CD4-positive, alpha-beta memory T cell (primary cell): ENCODE data around the gene TMEM191B. TPM values are rescaled to one million over a fixed set of nuclear protein-coding genes. Genes with fewer than 3 reads are reported as not detected.
"Not testable (repeated sequence)": the region's sequence is repeated elsewhere in the genome, so short reads cannot be mapped to it uniquely, and the experiment has no call there.

Experiments
- CTCF ChIA-PET: fragments of 350-600 bp; sonication (Branson Sonifier 250); formaldehyde crosslinking; loops from one replicate; lab custom pipeline; 2021; ENCODE audit warnings: inconsistent platforms; ENCODE audit not compliant: partially characterized antibody; lab: Charles Lee
- POLR2A ChIA-PET: fragments of 350-600 bp; sonication (Branson Sonifier 250); formaldehyde crosslinking; loops from one replicate; lab custom pipeline; 2021; ENCODE audit not compliant: partially characterized antibody; lab: Charles Lee
- DNase-seq, 5 donors: peaks; one replicate each; pipeline versions ENCODE4 v3.0.0 to v3.0.0-alpha.2; 2020 to 2022; ENCODE audit warnings: mixed read lengths in 1 of 5
- H3K27ac ChIP-seq: one replicate; pipeline ENCODE4 v1.7.0; 2013; ENCODE audit warnings: low read depth, low read length
- H3K27me3 ChIP-seq: 2 replicates; pipeline ENCODE4 v1.7.0; 2013; ENCODE audit warnings: mild to moderate bottlenecking, low read length, moderate library complexity; ENCODE audit not compliant: insufficient read depth
- H3K36me3 ChIP-seq: 2 replicates; pipeline ENCODE4 v1.7.0; 2013; ENCODE audit warnings: mild to moderate bottlenecking, low read length, moderate library complexity; ENCODE audit not compliant: insufficient read depth
- H3K4me1 ChIP-seq: 2 replicates; pipeline ENCODE4 v1.7.0; 2013; ENCODE audit warnings: mild to moderate bottlenecking, low read length, moderate library complexity; ENCODE audit not compliant: insufficient read depth
- H3K4me3 ChIP-seq, 2 donors: one replicate each; pipeline ENCODE4 v1.7.0; 2013; ENCODE audit warnings: low read length in 2 of 2, mild to moderate bottlenecking in 1 of 2
- H3K9me3 ChIP-seq, 2 donors: one replicate each; pipeline ENCODE4 v1.7.0; 2013; ENCODE audit warnings: low read length in 2 of 2, control low read depth in 1 of 2; ENCODE audit not compliant: control insufficient read depth in 1 of 2
- H3K27ac Mint-ChIP-seq, 7 donors: one replicate each; pipeline ENCODE4 v1.8.0; 2020 to 2021; ENCODE audit warnings: mixed read lengths in 7 of 7, mild to moderate bottlenecking in 6 of 7, inconsistent platforms in 3 of 7, moderate library complexity in 3 of 7
- H3K27me3 Mint-ChIP-seq, 2 donors: one replicate each; pipeline ENCODE4 v1.8.0; 2020 to 2021; ENCODE audit warnings: mixed read lengths in 2 of 2
- H3K36me3 Mint-ChIP-seq, 2 donors: one replicate each; pipeline ENCODE4 v1.8.0; 2020 to 2021; ENCODE audit warnings: mixed read lengths in 2 of 2, inconsistent platforms in 1 of 2, mild to moderate bottlenecking in 1 of 2
- H3K4me1 Mint-ChIP-seq, 4 donors: one replicate each; pipeline ENCODE4 v1.8.0; 2020 to 2021; ENCODE audit warnings: mixed read lengths in 4 of 4, mild to moderate bottlenecking in 1 of 4
- H3K4me3 Mint-ChIP-seq, 8 donors: one replicate each; pipeline ENCODE4 v1.8.0; 2020 to 2021; ENCODE audit warnings: mixed read lengths in 8 of 8, mild to moderate bottlenecking in 7 of 8, moderate library complexity in 6 of 8, inconsistent platforms in 3 of 8
- H3K9me3 Mint-ChIP-seq, 8 donors: one replicate each; pipeline ENCODE4 v1.8.0; 2020 to 2021; ENCODE audit warnings: mixed read lengths in 8 of 8, mild to moderate bottlenecking in 5 of 8, inconsistent platforms in 3 of 8, moderate library complexity in 1 of 8
- intact Hi-C: fragments of 100-400 bp; cut with micrococcal nuclease; formaldehyde crosslinking; loops from one replicate; pipeline ENCODE4 v1.15.1; 2023
- polyA plus RNA-seq, 2 donors: library from polyadenylated mRNA; unstranded; fragments of 300-500 nt; fragmentation: Illumina TruSeq; gene quantifications; one replicate each; pipeline ENCODE4 v1.2.3, GENCODE V29; 2021
- total RNA-seq, 2 experiments: library from RNA; stranded (reverse); gene quantifications; one replicate each; pipeline ENCODE4 v1.2.3, GENCODE V29; 2021

TMEM191B gene
- 1 to 10 TPM; 3.4 to 3.8 TPM for total RNA-seq
- polyA plus RNA-seq = 1 to 10 TPM in 1 of 2 donors, under 1 TPM in 1; 0.48 to 2.4 TPM

DNA sequence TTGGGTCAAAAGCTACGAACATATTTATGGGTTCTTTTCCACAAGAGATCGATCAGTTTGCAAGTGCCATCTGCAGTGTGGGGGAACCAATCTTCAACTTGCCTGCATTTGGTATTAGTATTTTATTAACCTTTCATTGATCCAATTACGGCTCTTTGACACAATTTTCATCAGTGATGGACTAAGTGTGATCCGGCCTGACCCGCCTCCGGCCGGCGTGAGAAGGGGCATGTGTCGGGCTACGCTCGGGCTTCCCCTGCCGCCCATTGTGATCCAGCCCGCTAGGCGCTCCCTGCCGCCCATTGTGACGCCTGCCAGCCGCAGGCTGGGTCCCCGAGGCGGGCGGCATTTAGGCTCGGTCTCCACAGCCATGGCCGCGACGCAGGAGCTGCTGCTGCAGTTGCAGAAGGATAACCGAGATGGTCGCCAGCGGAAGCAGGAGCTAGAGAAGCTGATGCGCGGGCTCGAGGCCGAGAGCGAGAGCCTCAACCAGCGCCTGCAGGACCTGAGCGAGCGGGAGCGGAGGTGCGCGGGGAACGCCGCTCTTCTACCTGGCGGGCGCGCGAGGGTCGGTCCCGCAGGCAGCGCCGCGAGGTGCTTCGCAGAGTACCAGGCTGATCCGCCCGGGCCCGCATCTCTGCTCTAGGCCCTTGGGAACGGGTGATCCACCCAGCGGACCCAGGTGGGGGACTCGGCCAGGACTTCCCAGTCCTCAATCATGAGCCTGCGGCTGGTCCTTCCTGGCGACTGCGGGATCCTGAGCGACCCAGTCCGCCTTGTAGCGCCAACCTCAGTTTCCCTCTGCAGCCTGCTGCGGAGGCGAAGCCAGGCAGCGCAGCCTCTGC, at the start of gene TMEM191B:
Gene TMEM191B (plus strand): TSS at position 51 of the 845 bp plus-strand sequence. CDS start 179 bp downstream, at position 230.
- H3K27me3 Mint-ChIP-seq, H3K27ac ChIP-seq, H3K36me3 ChIP-seq, H3K9me3 Mint-ChIP-seq, H3K27me3 ChIP-seq, H3K9me3 ChIP-seq, H3K4me3 ChIP-seq, H3K36me3 Mint-ChIP-seq, H3K4me1 Mint-ChIP-seq, H3K4me1 ChIP-seq, POLR2A ChIA-PET, CTCF ChIA-PET, intact Hi-C loops: not testable (repeated sequence)
- peak within 1 kb of the TSS in 1 of 7 donors; percentile 94 for H3K27ac Mint-ChIP-seq
- DNase-seq = peak in 1 of 5 donors; percentile 20
- peak within 1 kb of the TSS in 2 of 8 donors; percentile 15 to 83 for H3K4me3 Mint-ChIP-seq

GRCh38 chr22:18496227-18496626, 31.4 kb upstream of the TMEM191B start:
- H3K4me1 ChIP-seq, H3K36me3 Mint-ChIP-seq, H3K4me3 Mint-ChIP-seq, H3K27ac ChIP-seq, H3K4me3 ChIP-seq, CTCF ChIA-PET, H3K27me3 ChIP-seq, H3K36me3 ChIP-seq, H3K27me3 Mint-ChIP-seq, DNase-seq, H3K27ac Mint-ChIP-seq, H3K4me1 Mint-ChIP-seq, H3K9me3 ChIP-seq, H3K9me3 Mint-ChIP-seq, intact Hi-C loops, POLR2A ChIA-PET: not testable (repeated sequence)

DNA sequence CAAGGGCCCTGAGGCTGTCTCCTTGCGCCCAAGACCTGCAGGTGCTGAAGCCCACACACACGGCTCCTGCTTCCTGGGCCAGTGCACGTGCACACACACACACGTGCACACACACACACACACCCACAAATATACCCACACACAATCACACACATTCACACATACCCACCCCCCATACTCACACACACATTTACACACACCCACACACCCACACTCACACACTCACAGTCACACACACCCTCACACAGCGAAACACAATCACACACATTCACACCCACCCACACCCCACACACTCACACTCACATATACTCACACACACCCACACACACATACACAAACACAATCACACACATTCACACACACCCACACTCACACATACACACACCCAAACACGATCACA, 16.3 kb upstream of the TMEM191B start:
- CTCF ChIA-PET, H3K27me3 Mint-ChIP-seq, H3K4me1 ChIP-seq, H3K36me3 Mint-ChIP-seq, DNase-seq, H3K4me1 Mint-ChIP-seq, H3K27ac ChIP-seq, H3K27me3 ChIP-seq, intact Hi-C loops, H3K4me3 ChIP-seq, H3K36me3 ChIP-seq, H3K9me3 ChIP-seq, POLR2A ChIA-PET, H3K4me3 Mint-ChIP-seq, H3K9me3 Mint-ChIP-seq: not testable (repeated sequence)
- peak overlapping the region in 1 of 7 donors; percentile 62 for H3K27ac Mint-ChIP-seq

- intact Hi-C loops, H3K4me3 Mint-ChIP-seq, H3K36me3 ChIP-seq, H3K27ac Mint-ChIP-seq, POLR2A ChIA-PET, H3K4me1 Mint-ChIP-seq, DNase-seq, H3K27me3 ChIP-seq, H3K36me3 Mint-ChIP-seq, H3K9me3 ChIP-seq, CTCF ChIA-PET, H3K27me3 Mint-ChIP-seq, H3K9me3 Mint-ChIP-seq, H3K4me1 ChIP-seq, H3K4me3 ChIP-seq, H3K27ac ChIP-seq: not testable (repeated sequence)
Measured at GRCh38 chr22:18512378-18512777, 15.2 kb upstream of the TMEM191B start.

GRCh38 chr22:18513454-18513853, 14.1 kb upstream of the TMEM191B start:
- H3K36me3 ChIP-seq, H3K27me3 ChIP-seq, H3K4me1 Mint-ChIP-seq, POLR2A ChIA-PET, H3K4me3 ChIP-seq, DNase-seq, H3K9me3 Mint-ChIP-seq, H3K27ac ChIP-seq, H3K27me3 Mint-ChIP-seq, H3K9me3 ChIP-seq, CTCF ChIA-PET, H3K4me3 Mint-ChIP-seq, H3K36me3 Mint-ChIP-seq, H3K27ac Mint-ChIP-seq, intact Hi-C loops, H3K4me1 ChIP-seq: not testable (repeated sequence)

DNA sequence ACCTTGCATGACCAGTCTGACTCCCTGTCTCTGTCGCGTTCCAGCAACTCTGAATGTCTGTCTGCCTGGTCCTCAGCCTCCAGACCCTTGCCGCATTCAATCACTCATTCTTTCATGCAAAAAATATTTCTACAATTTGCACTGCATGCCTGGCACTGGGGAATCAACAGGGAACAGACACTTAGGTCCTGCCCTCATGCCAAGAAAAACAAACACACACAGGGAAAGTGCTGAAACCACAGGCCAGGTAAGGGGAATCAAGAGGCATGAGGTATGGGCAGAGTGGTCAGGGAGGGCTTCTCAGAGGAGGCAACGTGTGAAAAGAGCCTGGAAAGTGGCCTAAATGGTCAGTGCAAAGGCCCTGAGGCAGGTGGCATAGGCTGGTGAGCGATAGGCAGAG, 9.5 kb upstream of the TMEM191B start, which contains the start of gene GGTLC3:
Gene GGTLC3 (minus strand): TSS at position 101 of the 400 bp plus-strand sequence. CDS start 264 bp downstream, outside the sequence.
- H3K27me3 Mint-ChIP-seq, H3K4me1 ChIP-seq, POLR2A ChIA-PET, H3K4me1 Mint-ChIP-seq, H3K9me3 ChIP-seq, DNase-seq, H3K36me3 ChIP-seq, intact Hi-C loops, H3K9me3 Mint-ChIP-seq, H3K4me3 Mint-ChIP-seq, H3K27ac ChIP-seq, CTCF ChIA-PET, H3K36me3 Mint-ChIP-seq, H3K27me3 ChIP-seq, H3K27ac Mint-ChIP-seq, H3K4me3 ChIP-seq: not testable (repeated sequence)

- H3K4me3 Mint-ChIP-seq, H3K36me3 ChIP-seq, H3K27ac ChIP-seq, H3K36me3 Mint-ChIP-seq, H3K9me3 ChIP-seq, intact Hi-C loops, H3K9me3 Mint-ChIP-seq, H3K27me3 ChIP-seq, DNase-seq, H3K4me1 Mint-ChIP-seq, CTCF ChIA-PET, H3K4me1 ChIP-seq, H3K4me3 ChIP-seq, POLR2A ChIA-PET, H3K27me3 Mint-ChIP-seq, H3K27ac Mint-ChIP-seq: not testable (repeated sequence)
Measured at GRCh38 chr22:18522762-18523161, 4.8 kb upstream of the TMEM191B start.
